Amniotic stem cell (primary cell): Measurements from ENCODE around the gene GRID1.

Source experiments
- DNase-seq: peaks from one replicate; lab custom pipeline; 2025; lab: John Stamatoyannopoulos, UW

GRID1 gene

GRCh38 chr10:86266446-86267242, 100.0 kb downstream of the GRID1 start:
- no peak for DNase-seq

- no peak for DNase-seq
Measured at GRCh38 chr10:86265895-86266259, 100.7 kb downstream of the GRID1 start.

GRCh38 chr10:86265236-86265894, 101.2 kb downstream of the GRID1 start:
- DNase-seq: no peak

- DNase-seq: no peak
Measured at GRCh38 chr10:86264481-86265231, 101.9 kb downstream of the GRID1 start.

- no peak for DNase-seq
Measured at GRCh38 chr10:86263907-86264306, 102.7 kb downstream of the GRID1 start.

GRCh38 chr10:86263209-86263608, 103.4 kb downstream of the GRID1 start:
- no peak for DNase-seq

GRCh38 chr10:86262688-86263181, 103.9 kb downstream of the GRID1 start:
- DNase-seq: no peak

GRCh38 chr10:86261941-86262687, 104.5 kb downstream of the GRID1 start:
- DNase-seq: no peak

- DNase-seq: no peak
Measured at GRCh38 chr10:86261470-86261869, 105.1 kb downstream of the GRID1 start.

GRCh38 chr10:86260564-86260963, 106.0 kb downstream of the GRID1 start:
- DNase-seq: no peak

- DNase-seq: no peak
Measured at GRCh38 chr10:86259901-86260562, 106.6 kb downstream of the GRID1 start.

- DNase-seq: no peak
Measured at GRCh38 chr10:86258941-86259340, 107.7 kb downstream of the GRID1 start.

- no peak for DNase-seq
Measured at GRCh38 chr10:86258499-86258898, 108.1 kb downstream of the GRID1 start.

GRCh38 chr10:86257683-86258082, 108.9 kb downstream of the GRID1 start:
- no peak for DNase-seq

GRCh38 chr10:86256690-86257315, 109.8 kb downstream of the GRID1 start:
- no peak for DNase-seq

- no peak for DNase-seq
Measured at GRCh38 chr10:86255405-86256251, 111.0 kb downstream of the GRID1 start.

GRCh38 chr10:86254526-86255174, 111.9 kb downstream of the GRID1 start:
- no peak for DNase-seq

- no peak for DNase-seq
Measured at GRCh38 chr10:86254081-86254480, 112.5 kb downstream of the GRID1 start.
